Smooth muscle cell of the brain vasculature (primary cell): ENCODE results near the gene PTPRU.

ENCODE experiments used
- DNase-seq: peaks from one replicate; pipeline ENCODE4 v3.0.0-alpha.2; 2012; ENCODE audit warnings: low read depth, low spot score

PTPRU gene

DNA sequence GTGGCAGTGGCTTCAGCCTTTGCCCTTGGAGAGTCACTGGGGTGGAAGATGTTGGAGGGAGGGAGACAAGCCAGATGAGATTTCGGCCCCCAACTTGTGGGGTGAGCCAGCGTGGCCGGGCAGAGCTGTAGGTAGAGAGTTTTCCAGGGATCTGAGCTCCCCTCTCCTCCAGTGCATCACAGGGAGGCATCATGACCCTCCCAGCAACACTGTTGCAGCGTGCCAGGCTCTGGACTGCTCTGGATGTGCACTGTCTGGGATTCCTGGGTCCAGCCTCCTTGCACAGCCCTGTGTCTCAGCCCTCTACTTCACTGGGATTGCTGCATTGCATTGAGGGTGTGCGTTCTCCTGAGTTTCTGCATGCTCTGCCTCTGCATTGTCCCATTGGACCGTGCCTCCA lies 8.9 kb downstream of the PTPRU start:
- DNase-seq, result no peak

GRCh38 chr1:29245876-29246275 lies 9.6 kb downstream of the PTPRU start:
- DNase-seq, result no peak

DNA sequence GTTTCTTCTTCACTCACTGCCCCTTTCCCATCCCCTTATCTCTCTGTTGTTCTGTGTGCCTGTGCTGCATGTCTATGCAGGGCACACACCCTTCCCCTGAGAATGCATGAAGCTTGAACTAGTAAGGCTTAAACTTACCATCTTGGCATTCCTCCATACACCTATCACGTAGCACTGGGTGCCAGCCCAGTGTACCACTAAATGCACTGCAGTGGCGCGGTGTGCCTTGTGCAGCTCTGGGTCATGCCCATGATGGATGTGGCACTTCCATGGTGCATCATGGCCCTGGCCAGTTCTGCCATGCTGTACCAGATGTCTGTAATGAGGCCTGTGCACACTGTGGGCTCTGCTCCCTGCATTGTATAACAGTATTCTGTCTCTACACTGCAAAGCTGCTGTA lies 10.7 kb downstream of the PTPRU start:
- DNase-seq, result no peak

DNA sequence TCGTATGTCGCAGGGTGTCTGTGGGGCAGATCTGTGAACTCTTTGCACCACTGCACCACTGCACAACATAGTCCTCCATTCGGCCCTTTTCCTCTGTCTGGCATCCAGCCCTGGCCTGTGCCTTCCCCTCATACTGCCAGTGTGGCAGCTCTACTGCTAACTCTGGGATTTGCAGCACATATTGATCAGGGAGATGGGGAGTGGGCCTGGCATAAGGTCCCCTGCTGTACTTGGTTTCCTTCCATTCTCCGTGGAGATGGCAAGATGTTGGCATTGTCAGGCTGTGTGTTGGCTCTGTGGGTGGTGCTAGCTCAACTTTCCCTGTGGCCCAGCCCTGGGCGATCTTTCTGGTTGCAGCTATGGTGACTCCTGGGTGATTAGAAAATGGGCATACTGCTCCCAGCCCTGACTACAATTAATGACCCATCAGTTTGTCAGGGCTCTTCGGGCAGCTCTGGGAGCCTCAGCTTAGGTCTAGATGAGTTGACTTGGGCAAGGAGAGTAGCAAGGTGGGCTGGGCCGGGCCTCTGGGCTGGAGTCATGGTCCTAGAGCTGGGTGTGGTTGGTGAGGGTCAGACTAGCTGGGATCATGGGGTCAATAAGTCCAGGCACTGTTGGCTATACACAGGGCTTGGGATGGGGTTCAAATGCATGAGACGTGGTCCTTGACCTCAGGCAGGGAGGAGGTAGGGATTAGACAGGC lies 11.4 kb downstream of the PTPRU start:
- no peak for DNase-seq

- no peak for DNase-seq
These were observed 12.1 kb downstream of the PTPRU start for GRCh38 chr1:29248409-29248808.

GRCh38 chr1:29249170-29249691 lies 12.9 kb downstream of the PTPRU start:
- DNase-seq, result no peak

DNA sequence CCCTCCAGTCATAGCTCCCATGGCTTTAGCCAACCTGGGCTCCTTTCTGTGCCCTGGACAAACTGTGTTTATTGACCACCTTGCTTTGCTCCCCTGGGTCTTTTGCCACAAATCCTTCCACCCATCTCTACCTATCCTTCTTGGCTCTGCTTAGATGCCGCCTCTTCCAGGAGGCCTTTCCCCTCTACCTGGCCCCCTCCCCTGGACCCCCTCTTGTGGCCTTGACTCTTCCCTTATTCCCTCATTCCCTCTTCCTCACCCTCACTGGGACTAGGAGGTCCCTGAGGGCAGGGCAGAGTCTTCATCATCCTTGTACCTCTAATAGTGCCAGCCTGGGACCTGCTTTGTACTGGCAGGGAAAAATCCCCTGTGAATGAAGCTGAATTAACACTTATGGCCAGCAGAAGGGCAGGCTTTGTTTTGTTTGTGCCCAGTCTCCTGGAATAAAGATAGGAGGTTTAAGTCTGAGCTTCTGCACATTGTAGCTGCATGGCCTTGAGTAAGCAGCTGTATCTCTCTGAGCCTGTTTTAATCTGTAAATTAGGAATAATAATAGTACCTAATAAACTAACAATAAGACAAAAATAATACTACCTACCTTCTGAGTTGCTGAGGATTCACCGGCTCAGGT lies 13.7 kb downstream of the PTPRU start:
- no peak for DNase-seq

- no peak for DNase-seq
These were observed 15.1 kb downstream of the PTPRU start for GRCh38 chr1:29251164-29252124.

DNA sequence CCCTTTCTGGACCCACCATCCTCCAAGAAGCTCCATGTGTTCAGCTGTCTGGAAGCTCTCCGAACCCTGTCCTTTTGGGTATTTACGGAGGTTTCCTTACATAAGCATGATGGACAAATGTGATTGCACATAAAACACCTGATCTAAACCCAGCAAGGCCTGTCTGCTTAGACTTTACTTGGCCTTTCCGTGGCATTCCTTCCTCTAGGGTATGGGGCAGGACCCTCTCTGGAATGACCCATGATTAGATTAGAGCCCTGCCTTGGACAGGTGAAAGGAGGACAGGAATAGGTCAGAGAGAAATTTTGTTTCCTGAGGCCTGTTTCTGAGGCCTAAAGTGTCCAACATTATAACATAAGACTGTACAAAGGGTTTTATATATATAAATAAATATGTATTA lies 16.9 kb downstream of the PTPRU start:
- DNase-seq, result no peak

- no peak for DNase-seq
These were observed 18.0 kb downstream of the PTPRU start for GRCh38 chr1:29254346-29254745.

GRCh38 chr1:29255134-29255666 lies 18.9 kb downstream of the PTPRU start:
- DNase-seq, result no peak

DNA sequence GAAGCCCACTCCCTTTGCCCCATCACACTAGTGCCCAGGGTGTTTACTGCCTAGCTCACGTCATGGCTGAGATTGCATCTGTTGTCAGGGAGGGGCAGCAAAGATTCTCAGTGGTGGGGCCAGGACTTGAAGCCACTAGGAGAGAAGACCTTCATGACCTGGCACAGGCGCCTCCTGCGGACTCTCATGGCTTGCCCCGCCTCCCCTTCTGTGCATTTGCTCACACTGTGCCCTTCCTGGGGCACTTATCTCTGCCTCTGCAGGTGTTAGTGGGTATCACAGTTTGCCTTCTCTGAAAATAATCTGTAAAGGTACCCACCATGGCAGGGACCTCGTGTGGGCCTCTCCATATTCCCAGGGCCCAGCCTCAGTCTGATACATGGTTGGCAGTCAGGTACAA lies 20.1 kb downstream of the PTPRU start:
- no peak for DNase-seq

GRCh38 chr1:29256979-29257804 lies 20.9 kb downstream of the PTPRU start:
- no peak for DNase-seq

DNA sequence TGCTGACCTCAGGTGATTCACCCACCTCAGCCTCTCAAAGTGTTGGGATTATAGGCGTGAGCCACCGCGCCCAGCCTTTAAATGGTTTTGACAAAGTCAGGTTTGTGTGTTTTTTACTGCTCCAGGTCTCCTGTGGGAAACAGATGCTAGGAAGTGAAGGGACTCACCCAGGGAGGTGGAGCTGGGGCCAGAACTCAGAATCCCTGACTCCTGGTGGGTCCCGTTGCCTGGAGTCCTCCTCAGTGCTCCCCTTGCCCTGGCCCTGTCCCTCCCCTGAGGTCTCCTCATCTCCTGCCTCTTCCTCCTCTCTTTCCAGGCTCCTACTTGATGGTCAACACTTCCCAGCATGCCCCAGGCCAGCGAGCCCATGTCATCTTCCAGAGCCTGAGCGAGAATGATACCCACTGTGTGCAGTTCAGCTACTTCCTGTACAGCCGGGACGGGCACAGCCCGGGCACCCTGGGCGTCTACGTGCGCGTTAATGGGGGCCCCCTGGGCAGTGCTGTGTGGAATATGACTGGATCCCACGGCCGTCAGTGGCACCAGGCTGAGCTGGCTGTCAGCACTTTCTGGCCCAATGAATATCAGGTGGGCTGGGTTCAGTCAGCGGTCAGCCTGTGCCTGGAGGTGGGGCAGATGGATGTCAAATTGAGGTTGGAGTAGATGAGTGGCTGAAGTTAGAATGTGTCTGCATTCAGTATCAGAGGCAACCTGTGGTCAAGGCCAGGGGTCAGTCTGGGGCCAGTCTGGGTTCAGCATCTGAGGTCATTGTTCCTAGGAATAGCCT lies 22.1 kb downstream of the PTPRU start:
- no peak for DNase-seq

- DNase-seq, result no peak
These were observed 22.9 kb downstream of the PTPRU start for GRCh38 chr1:29258976-29259801.

GRCh38 chr1:29259802-29260441 lies 23.6 kb downstream of the PTPRU start:
- DNase-seq, result no peak

- no peak for DNase-seq
These were observed 24.2 kb downstream of the PTPRU start for GRCh38 chr1:29260531-29260930.

DNA sequence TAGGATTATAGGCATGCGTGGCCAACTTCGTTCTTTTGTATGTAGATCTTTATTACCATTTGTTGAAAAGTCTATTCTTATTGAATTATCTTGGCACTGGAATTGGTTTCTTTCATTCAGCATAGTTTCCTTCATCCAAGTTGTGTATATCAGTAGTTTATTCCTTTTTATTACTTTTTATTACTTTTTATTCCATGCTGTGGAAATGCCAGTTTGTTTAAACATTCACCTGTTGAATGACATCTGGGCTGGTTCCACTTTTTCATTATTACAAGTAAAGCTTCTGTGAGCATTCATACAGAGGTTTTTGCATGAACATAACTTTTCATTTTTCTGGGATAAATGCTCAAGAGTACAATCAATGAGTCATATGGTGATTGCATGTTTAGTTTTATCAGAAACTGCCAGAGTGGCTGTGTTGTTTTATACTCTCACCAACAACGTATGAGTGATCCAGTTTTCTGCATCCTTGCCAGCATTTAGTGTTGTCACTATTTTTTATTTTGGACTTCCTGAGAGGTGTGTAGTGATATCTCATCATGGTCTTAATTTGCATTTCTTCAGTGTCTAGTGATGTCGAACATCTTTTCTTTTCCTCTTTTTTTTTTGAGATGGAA lies 28.6 kb downstream of the PTPRU start:
- DNase-seq, result no peak
